Right lobe of liver (tissue), 6 donors: ENCODE results near the gene SLC2A3. TPM values are rescaled to one million over a fixed set of nuclear protein-coding genes. Genes with fewer than 3 reads are reported as not detected.

Experiments used
- ATAC-seq, 4 donors: fragments of 200-7000 bp; cut with Tn5 transposase; one replicate each; pipeline ENCODE4 v1.9.1; 2020; ENCODE audit warnings: mild to moderate bottlenecking in 4 of 4, moderate library complexity in 4 of 4
- DNase-seq, 3 donors: peaks; one replicate each; pipeline ENCODE4 v3.0.0-alpha.2; 2020
- H3K27ac ChIP-seq, 3 donors: fragments of 200-600 bp; one replicate each; pipeline ENCODE4 v1.8.0; 2022
- H3K27me3 ChIP-seq, 2 donors: fragments of 200-600 bp; one replicate each; pipeline ENCODE4 v1.8.0; 2022
- H3K36me3 ChIP-seq, 4 donors: fragments of 200-600 bp; sonication (generic) in 1 of 4; one replicate each; pipeline versions ENCODE4 v1.5.1 to v1.8.0; 2017 to 2022; ENCODE audit warnings: control low read depth in 1 of 4
- H3K4me1 ChIP-seq, 4 donors: fragments of 200-600 bp; sonication (generic) in 1 of 4; one replicate each; pipeline versions ENCODE4 v1.5.1 to v1.8.0; 2017 to 2022; ENCODE audit warnings: control low read depth in 1 of 4
- H3K4me3 ChIP-seq, 3 donors: fragments of 200-600 bp; one replicate each; pipeline ENCODE4 v1.8.0; 2022
- H3K9me3 ChIP-seq, 4 donors: fragments of 200-600 bp; sonication (generic) in 1 of 4; one replicate each; pipeline versions ENCODE4 v1.5.1 to v1.8.0; 2017 to 2022; ENCODE audit warnings: control low read depth in 1 of 4
- CTCF ChIP-seq, 4 donors: fragments of 200-600 bp in 3 of 4; fragments of 450-650 bp in 1 of 4; IDR thresholded peaks; one replicate each; pipeline versions ENCODE4 v1.5.1 to v1.8.0; 2016 to 2022; ENCODE audit warnings: antibody characterized with exemption in 4 of 4, mild to moderate bottlenecking in 2 of 4
- POLR2A ChIP-seq: fragments of 450-650 bp; IDR thresholded peaks from one replicate; pipeline ENCODE4 v1.6.1; 2017; ENCODE audit warnings: antibody characterized with exemption, mild to moderate bottlenecking
- WGBS: methylation state at CpG from one replicate; pipeline ENCODE4 v1.1.6; 2018; ENCODE audit warnings: low coverage, low lambda C conversion rate; ENCODE audit not compliant: insufficient coverage; ENCODE audit errors: missing lambda C conversion rate; 5-methylcytosine and 5-hydroxymethylcytosine counted together
- intact Hi-C, 2 donors: fragments of 100-400 bp; cut with DNase I; formaldehyde crosslinking; loops; one replicate each; pipeline versions ENCODE4 v1.11.2 to v1.14.1; 2022
- total RNA-seq, 6 experiments: library from RNA; depleted of rRNA in 2 of 6; stranded (reverse); fragments of >200 nt in 2 of 6; fragmentation: NEBNext Ultra II Directional in 3 of 6; extraction: Animal tissue kit (Norgen Biotek cat#: 25700) in 3 of 6; gene quantifications; one replicate each; pipeline versions ENCODE4 v1.1.0 to v1.2.4, GENCODE V29; 2016 to 2023
- donor health status: DM: no; HTN: yes; CAD: no.
- donor health status: DM: no; HTN: no; CAD: no.
- donor health status: DM: no; HTN: no; CAD: no.
- donor health status: DM: no; HTN: yes; CAD: no.
- donor health status: DM: no; HTN: yes; CAD: no.

Gene SLC2A3
- total RNA-seq, 6 experiments from 2014 or later = 6.6 to 53.5 (median 8.4) TPM

- DNase-seq (no peak), ATAC-seq (no peak)
- Histone ChIP-seq H3K36me3 (no peaks in the 10 kb centered on the region), H3K4me1 (no peaks in the 10 kb centered on the region), H3K27ac (no peak overlapping the region), H3K4me3 (no peak overlapping the region), H3K27me3 (no peaks in the 10 kb centered on the region), H3K9me3 (no peaks in the 10 kb centered on the region)
- no peak for TF ChIP-seq POLR2A
- TF ChIP-seq CTCF (IDR thresholded peaks at IDR 0.05) = no peak
- intact Hi-C loops = no loop called here
- WGBS = 89% methylated on average over 2 of the region's 2 CpGs
Observed at GRCh38 chr12:7940906-7941305, 4.9 kb upstream of the SLC2A3 start.

GRCh38 chr12:7937833-7938506 lies 2.0 kb upstream of the SLC2A3 start:
- TF ChIP-seq CTCF (IDR thresholded peaks at IDR 0.05) (peak in 1 of 4 donors; percentile 7), POLR2A (no peak)
- no peak overlapping the region for H3K4me3 ChIP-seq
- H3K27me3 ChIP-seq = no peaks in the 10 kb centered on the region
- H3K27ac ChIP-seq = no peak overlapping the region
- H3K9me3 ChIP-seq = no peaks in the 10 kb centered on the region
- H3K4me1 ChIP-seq = no peaks in the 10 kb centered on the region
- no peaks in the 10 kb centered on the region for H3K36me3 ChIP-seq
- intact Hi-C loops = no loop called here
- ATAC-seq (peak in 3 of 4 donors; percentile 22 to 31 (median 30)), DNase-seq (no peak)
- 25% methylated on average over 4 of the region's 4 CpGs for whole genome bisulfite sequencing

GRCh38 chr12:7934889-7935492 lies 996 bp downstream of the SLC2A3 start:
- TF ChIP-seq CTCF (IDR thresholded peaks at IDR 0.05) (no peak), POLR2A (no peak)
- no peaks in the 10 kb centered on the region for H3K27me3 ChIP-seq
- WGBS = 39% methylated on average over 16 of the region's 16 CpGs
- no peaks in the 10 kb centered on the region for H3K4me1 ChIP-seq
- H3K4me3 ChIP-seq = peak overlapping the region; percentile 34 to 46 (median 44)
- no peaks in the 10 kb centered on the region for H3K9me3 ChIP-seq
- H3K27ac ChIP-seq = peak overlapping the region; percentile 67 to 83 (median 76)
- no peak for ATAC-seq
- intact Hi-C loops = no loop called here
- H3K36me3 ChIP-seq = peaks cover 0 to 5% (median 0%) of the 10 kb centered on the region in 4 donors
- DNase-seq = peak in 1 of 3 donors; percentile 29

GRCh38 chr12:7934091-7934888 lies 1.7 kb downstream of the SLC2A3 start:
- Histone ChIP-seq H3K4me1 (no peaks in the 10 kb centered on the region), H3K9me3 (no peaks in the 10 kb centered on the region), H3K4me3 (peak overlapping the region; percentile 34 to 46 (median 44)), H3K27me3 (no peaks in the 10 kb centered on the region), H3K36me3 (peaks cover 0 to 9% (median 0%) of the 10 kb centered on the region in 4 donors), H3K27ac (peak overlapping the region; percentile 67 to 83 (median 76))
- DNase-seq (peak in 1 of 3 donors; percentile 42), ATAC-seq (no peak)
- intact Hi-C loops = no loop called here
- TF ChIP-seq CTCF (IDR thresholded peaks at IDR 0.05) (no peak), POLR2A (no peak)
- 35% methylated on average over 10 of the region's 14 CpGs for WGBS
